Vagina (tissue), 2 donors: ENCODE measurements around the gene FBXL17.

Experiments used
- CTCF ChIP-seq, 3 experiments: fragments of 450-650 bp in 2 of 3; fragments of 200-600 bp in 1 of 3; sonication (generic) in 1 of 3; IDR thresholded peaks; one replicate each; pipeline ENCODE4 v1.5.1; 2017 to 2019; ENCODE audit warnings: antibody characterized with exemption in 3 of 3, mild to moderate bottlenecking in 2 of 3, moderate library complexity in 2 of 3
- POLR2A ChIP-seq, 2 donors: fragments of 450-650 bp; IDR thresholded peaks; one replicate each; pipeline ENCODE4 v1.6.1; 2017; ENCODE audit warnings: antibody characterized with exemption in 2 of 2, mild to moderate bottlenecking in 2 of 2, moderate library complexity in 2 of 2

- TF ChIP-seq CTCF (IDR thresholded peaks at IDR 0.05) (no peak), POLR2A (IDR thresholded peaks at IDR 0.05) (no peak)
Measured at GRCh38 chr5:108046955-108047670, 334.8 kb downstream of the FBXL17 start.
